A673 (cell line): ENCODE data around the gene KANSL1. TPM values are rescaled to one million over a fixed set of nuclear protein-coding genes. Genes with fewer than 3 reads are reported as not detected.

Experiments
- BruUV-seq: library from RNA; stranded (reverse); fragments of 400-500 nt; replicated peaks from 2 replicates; lab custom pipeline; 2021; lab: Mats Ljungman, UMichigan
- CTCF ChIA-PET: fragments of 300-600 bp; sonication (Branson Sonifier 250); formaldehyde crosslinking; loops from one replicate; lab custom pipeline; 2022; ENCODE audit warnings: antibody characterized with exemption; lab: Charles Lee
- POLR2A ChIA-PET: fragments of 300-600 bp; sonication (Branson Sonifier 250); formaldehyde crosslinking; loops from one replicate; lab custom pipeline; 2022; ENCODE audit warnings: antibody characterized with exemption; ENCODE audit not compliant: low non-redundant PET; lab: Charles Lee
- DNase-seq: peaks from one replicate; pipeline ENCODE4 v3.0.0-alpha.2; 2015; ENCODE audit warnings: low spot score
- H3K27ac ChIP-seq: fragments of 200-600 bp; sonication (generic); 2 replicates; pipeline ENCODE4 v1.5.1; 2016; ENCODE audit warnings: mixed run types, low read depth, mild to moderate bottlenecking, mixed read lengths, antibody characterized with exemption, low read length; ENCODE audit not compliant: poor library complexity, severe bottlenecking
- H3K27me3 ChIP-seq: fragments of 200-600 bp; sonication (generic); replicated peaks from 2 replicates; pipeline ENCODE4 v1.6.1; 2017; ENCODE audit warnings: mixed run types, low read depth, mild to moderate bottlenecking, mixed read lengths, antibody characterized with exemption, low read length; ENCODE audit not compliant: insufficient read depth, poor library complexity
- H3K36me3 ChIP-seq: fragments of 200-600 bp; sonication (generic); 2 replicates; pipeline ENCODE4 v1.6.1; 2016; ENCODE audit warnings: mixed run types, mild to moderate bottlenecking, mixed read lengths, antibody characterized with exemption, low read length; ENCODE audit not compliant: insufficient read depth, poor library complexity, severe bottlenecking
- H3K4me1 ChIP-seq: fragments of 200-600 bp; sonication (generic); 2 replicates; pipeline ENCODE4 v1.6.1; 2017; ENCODE audit warnings: mixed run types, mild to moderate bottlenecking, mixed read lengths, antibody characterized with exemption, low read length; ENCODE audit not compliant: insufficient read depth, poor library complexity, severe bottlenecking
- H3K4me3 ChIP-seq: fragments of 200-600 bp; sonication (generic); 2 replicates; pipeline ENCODE4 v1.5.1; 2016; ENCODE audit warnings: low read depth, mixed run types, mild to moderate bottlenecking, mixed read lengths, low read length; ENCODE audit not compliant: poor library complexity, severe bottlenecking
- H3K9me3 ChIP-seq: fragments of 200-600 bp; sonication (generic); 2 replicates; pipeline ENCODE4 v1.6.1; 2016; ENCODE audit warnings: mixed run types, low read depth, mild to moderate bottlenecking, mixed read lengths, antibody characterized with exemption, low read length; ENCODE audit not compliant: poor library complexity, severe bottlenecking
- EZH2 ChIP-seq: fragments of 200-600 bp; sonication (generic); IDR thresholded peaks from 2 replicates; pipeline ENCODE4 v1.6.1; 2017; ENCODE audit warnings: borderline replicate concordance, low read depth, mild to moderate bottlenecking, mixed read lengths, antibody characterized with exemption, low read length; ENCODE audit not compliant: poor library complexity, severe bottlenecking
- intact Hi-C: fragments of 100-400 bp; cut with micrococcal nuclease; formaldehyde crosslinking; loops from one replicate; pipeline ENCODE4 v1.10.0; 2022; ENCODE audit not compliant: unreplicated experiment
- total RNA-seq: library from RNA; stranded (reverse); gene quantifications from 2 replicates; pipeline ENCODE4 v1.2.3, GENCODE V29; 2021
- TF ChIP-seq, protein P1 (sequence below): fragments of 300-800, 200-600 bp; sonication (generic); conservative IDR thresholded peaks from 2 replicates; pipeline ENCODE4 v1.5.1; 2017; ENCODE audit warnings: low read depth, mild to moderate bottlenecking, antibody characterized with exemption, low read length, moderate library complexity, mixed read lengths

KANSL1 gene
- total RNA-seq, 1 experiment from 2014 or later = 64.9 TPM

DNA sequence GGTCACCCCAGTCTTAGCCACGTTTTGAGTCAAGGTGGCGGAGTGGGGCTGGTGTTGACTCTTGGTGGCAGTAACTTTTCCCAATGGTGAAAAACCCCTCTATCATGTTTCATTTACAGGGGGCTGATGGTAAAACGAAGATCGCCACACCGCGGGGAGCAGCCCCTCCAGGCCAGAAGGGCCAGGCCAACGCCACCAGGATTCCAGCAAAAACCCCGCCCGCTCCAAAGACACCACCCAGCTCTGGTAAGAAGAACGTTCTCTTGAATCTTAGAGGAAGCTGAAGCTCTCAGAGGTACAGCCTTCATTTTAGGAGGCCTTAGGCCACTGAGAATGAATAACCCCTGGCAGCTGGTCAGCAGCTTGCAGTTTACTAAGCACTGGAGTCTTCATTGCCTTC, 201.9 kb downstream of the KANSL1 start:
- POLR2A ChIA-PET = no interaction called here
- H3K4me1 ChIP-seq = no peaks in the 10 kb centered on the region
- DNase-seq = no peak
- CTCF ChIA-PET = no interaction called here
- H3K27ac ChIP-seq = no peak overlapping the region
- H3K27me3 ChIP-seq = no peaks in the 10 kb centered on the region
- no peaks in the 10 kb centered on the region for H3K9me3 ChIP-seq
- BruUV-seq = no TSS peak
- intact Hi-C loops = no loop called here
- no peak for TF ChIP-seq EZH2
- TF ChIP-seq, protein P1, sequence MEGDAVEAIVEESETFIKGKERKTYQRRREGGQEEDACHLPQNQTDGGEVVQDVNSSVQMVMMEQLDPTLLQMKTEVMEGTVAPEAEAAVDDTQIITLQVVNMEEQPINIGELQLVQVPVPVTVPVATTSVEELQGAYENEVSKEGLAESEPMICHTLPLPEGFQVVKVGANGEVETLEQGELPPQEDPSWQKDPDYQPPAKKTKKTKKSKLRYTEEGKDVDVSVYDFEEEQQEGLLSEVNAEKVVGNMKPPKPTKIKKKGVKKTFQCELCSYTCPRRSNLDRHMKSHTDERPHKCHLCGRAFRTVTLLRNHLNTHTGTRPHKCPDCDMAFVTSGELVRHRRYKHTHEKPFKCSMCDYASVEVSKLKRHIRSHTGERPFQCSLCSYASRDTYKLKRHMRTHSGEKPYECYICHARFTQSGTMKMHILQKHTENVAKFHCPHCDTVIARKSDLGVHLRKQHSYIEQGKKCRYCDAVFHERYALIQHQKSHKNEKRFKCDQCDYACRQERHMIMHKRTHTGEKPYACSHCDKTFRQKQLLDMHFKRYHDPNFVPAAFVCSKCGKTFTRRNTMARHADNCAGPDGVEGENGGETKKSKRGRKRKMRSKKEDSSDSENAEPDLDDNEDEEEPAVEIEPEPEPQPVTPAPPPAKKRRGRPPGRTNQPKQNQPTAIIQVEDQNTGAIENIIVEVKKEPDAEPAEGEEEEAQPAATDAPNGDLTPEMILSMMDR = no peak
- H3K36me3 ChIP-seq = no peaks in the 10 kb centered on the region
- no peak overlapping the region for H3K4me3 ChIP-seq

- CTCF ChIA-PET = no interaction called here
- Histone ChIP-seq H3K36me3 (no peaks in the 10 kb centered on the region), H3K27ac (no peak overlapping the region), H3K4me1 (no peaks in the 10 kb centered on the region), H3K27me3 (no peaks in the 10 kb centered on the region), H3K9me3 (no peaks in the 10 kb centered on the region), H3K4me3 (no peak overlapping the region)
- no peak for DNase-seq
- POLR2A ChIA-PET = no interaction called here
- TF ChIP-seq, protein P1 = no peak
- TF ChIP-seq EZH2 = no peak
- BruUV-seq = no TSS peak
- intact Hi-C loops = no loop called here
These were observed 202.3 kb downstream of the KANSL1 start for GRCh38 chr17:45990886-45991285.

DNA sequence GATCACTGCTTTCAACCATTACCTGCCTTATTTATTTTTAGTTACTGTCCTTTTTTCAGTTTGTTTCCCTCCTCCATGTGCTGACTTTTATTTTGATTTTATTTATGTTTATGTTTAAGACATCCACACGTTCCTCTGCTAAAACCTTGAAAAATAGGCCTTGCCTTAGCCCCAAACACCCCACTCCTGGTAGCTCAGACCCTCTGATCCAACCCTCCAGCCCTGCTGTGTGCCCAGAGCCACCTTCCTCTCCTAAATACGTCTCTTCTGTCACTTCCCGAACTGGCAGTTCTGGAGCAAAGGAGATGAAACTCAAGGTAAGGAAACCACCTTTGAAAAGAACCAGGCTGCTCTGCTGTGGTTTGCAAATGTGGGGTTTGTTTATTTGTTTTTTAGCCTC, 203.5 kb downstream of the KANSL1 start:
- TF ChIP-seq EZH2 = no peak
- TF ChIP-seq, protein P1 = no peak
- Histone ChIP-seq H3K27me3 (no peaks in the 10 kb centered on the region), H3K9me3 (no peaks in the 10 kb centered on the region), H3K4me3 (no peak overlapping the region), H3K36me3 (no peaks in the 10 kb centered on the region), H3K27ac (no peak overlapping the region), H3K4me1 (no peaks in the 10 kb centered on the region)
- ChIA-PET CTCF (no interaction called here), POLR2A (no interaction called here)
- no TSS peak for BruUV-seq
- no peak for DNase-seq
- intact Hi-C loops = no loop called here
